Adipocyte (in vitro differentiated cells): ENCODE measurements around the gene RPL41.
A peak's percentile ranks its signal among the peaks of the same experiment; 100 is the strongest.
"Not testable (repeated sequence)": the region's sequence is repeated elsewhere in the genome, so short reads cannot be mapped to it uniquely, and the experiment has no call there.

ENCODE experiments used
- DNase-seq: peaks from one replicate; pipeline ENCODE4 v3.0.0-alpha.2; 2015; ENCODE audit warnings: low read depth
- H3K27me3 ChIP-seq: replicated peaks from 2 replicates; pipeline ENCODE4 v1.7.0; 2013; ENCODE audit warnings: mild to moderate bottlenecking, low read length, moderate library complexity; ENCODE audit not compliant: control insufficient read depth, insufficient read depth
- H3K36me3 ChIP-seq: 2 replicates; pipeline ENCODE4 v1.7.0; 2013; ENCODE audit warnings: low read length, mild to moderate bottlenecking, moderate library complexity; ENCODE audit not compliant: control insufficient read depth, insufficient read depth, severe bottlenecking
- H3K4me1 ChIP-seq: 2 replicates; pipeline ENCODE4 v1.7.0; 2013; ENCODE audit warnings: mild to moderate bottlenecking, low read length, moderate library complexity; ENCODE audit not compliant: control insufficient read depth, insufficient read depth
- H3K4me3 ChIP-seq: 2 replicates; pipeline ENCODE4 v1.7.0; 2013; ENCODE audit warnings: mild to moderate bottlenecking, low read length, moderate library complexity
- H3K9ac ChIP-seq: 2 replicates; pipeline ENCODE4 v1.7.0; 2013; ENCODE audit warnings: mild to moderate bottlenecking, low read length, moderate library complexity
- H3K9me3 ChIP-seq: 2 replicates; pipeline ENCODE4 v1.7.0; 2013; ENCODE audit warnings: mild to moderate bottlenecking, low read length, moderate library complexity; ENCODE audit not compliant: control insufficient read depth

Gene RPL41

DNA sequence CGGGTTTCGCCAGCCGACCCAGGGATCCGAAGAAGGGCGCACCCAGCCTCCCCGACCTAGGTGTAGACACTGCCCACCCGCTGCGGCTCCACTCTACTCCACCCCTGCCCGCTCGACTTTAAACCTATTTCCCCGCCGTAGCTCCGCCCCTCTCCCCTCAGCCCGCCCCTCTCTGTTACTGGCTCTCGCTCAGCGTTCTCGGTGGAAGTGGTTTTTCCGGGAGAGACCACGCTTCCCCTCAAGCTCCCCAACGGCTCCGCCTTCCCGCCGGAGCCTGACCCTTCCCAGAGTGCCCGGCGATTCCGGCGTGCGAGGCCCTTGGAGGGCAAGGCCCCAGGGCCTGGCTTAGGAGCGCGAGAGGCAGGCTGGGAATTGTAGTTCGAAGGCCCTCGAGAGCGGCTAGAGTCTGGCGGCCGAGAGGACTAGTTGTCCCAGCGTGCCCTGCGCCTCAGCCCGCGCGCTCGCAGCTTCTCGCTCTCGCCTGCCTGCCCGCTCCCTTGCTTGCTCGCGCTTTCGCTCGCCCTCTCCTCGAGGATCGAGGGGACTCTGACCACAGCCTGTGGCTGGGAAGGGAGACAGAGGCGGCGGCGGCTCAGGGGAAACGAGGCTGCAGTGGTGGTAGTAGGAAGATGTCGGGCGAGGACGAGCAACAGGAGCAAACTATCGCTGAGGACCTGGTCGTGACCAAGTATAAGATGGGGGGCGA lies 12.2 kb upstream of the RPL41 start, which contains the start of gene PA2G4:
Gene PA2G4, plus strand, starts transcription at position 451 of the 706 bp plus-strand sequence. Its CDS starts 179 bp downstream, at position 630.
- Histone ChIP-seq H3K36me3 (peaks cover 26% of the 10 kb centered on the region), H3K4me3 (peak within 1 kb of the TSS; percentile 97), H3K9me3 (no peaks in the 10 kb centered on the region), H3K4me1 (peaks cover 24% of the 10 kb centered on the region), H3K9ac (peak within 1 kb of the TSS; percentile 96), H3K27me3 (no peaks in the 10 kb centered on the region)
- DNase-seq, result peak; percentile 100

DNA sequence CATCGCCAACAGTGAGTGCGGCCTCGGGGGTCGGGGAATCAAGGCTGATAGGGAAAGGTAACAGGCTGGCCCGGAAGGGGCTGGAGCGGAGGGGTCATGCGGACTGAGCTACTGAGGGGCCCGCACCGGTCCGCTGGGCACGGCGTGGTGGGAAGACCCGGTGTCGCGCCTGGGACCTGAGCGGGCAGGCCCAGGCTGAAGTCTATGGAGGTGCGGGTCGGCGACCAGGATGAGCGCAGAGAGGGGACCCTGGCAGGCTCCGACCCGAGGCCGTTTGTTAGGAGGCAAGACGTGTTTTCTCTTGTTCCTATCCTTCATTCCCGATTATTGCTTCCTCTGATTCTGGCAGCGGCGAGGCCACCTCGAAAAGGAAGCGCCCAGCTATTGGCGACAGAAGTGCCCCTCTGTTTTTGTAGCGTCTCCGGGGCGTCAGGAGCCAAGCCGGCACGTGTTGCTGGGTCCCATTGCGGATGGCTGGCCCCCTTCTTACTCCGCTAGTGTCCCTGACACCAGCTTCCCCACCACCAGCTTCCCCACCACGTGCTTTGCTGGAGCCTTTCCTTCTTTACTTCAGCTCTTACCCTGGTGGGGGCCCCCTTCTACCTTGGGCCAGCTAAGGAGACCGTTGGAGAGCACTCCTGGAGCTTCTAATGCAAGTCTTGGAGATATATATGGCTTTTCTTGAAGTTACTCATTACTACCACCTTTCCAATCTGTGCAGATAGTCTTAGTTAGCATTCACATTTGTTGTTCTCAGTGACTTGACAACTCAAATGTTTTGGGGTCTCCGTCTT lies 11.4 kb upstream of the RPL41 start:
- Histone ChIP-seq H3K36me3 (peaks cover 33% of the 10 kb centered on the region), H3K4me1 (peaks cover 24% of the 10 kb centered on the region), H3K9ac (peak overlapping the region; percentile 96), H3K4me3 (peak overlapping the region; percentile 97), H3K9me3 (no peaks in the 10 kb centered on the region), H3K27me3 (no peaks in the 10 kb centered on the region)
- peak; percentile 52 for DNase-seq

DNA sequence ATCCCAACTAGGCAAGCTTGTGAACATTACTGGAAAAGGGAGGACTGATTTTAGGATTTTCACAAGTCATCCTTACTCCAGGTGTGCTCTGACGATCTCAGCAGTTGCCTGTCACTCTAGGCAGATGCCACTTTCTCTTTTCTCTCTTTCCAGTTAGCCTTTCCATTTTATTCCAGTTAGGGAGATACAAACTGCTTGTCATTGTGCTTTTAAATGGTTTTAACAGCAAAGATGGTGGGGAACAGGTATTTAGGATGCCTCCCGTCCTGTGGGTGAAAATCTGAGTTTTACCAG lies 10.9 kb upstream of the RPL41 start:
- DNase-seq, result no peak
- H3K9ac ChIP-seq, result peak overlapping the region; percentile 96
- H3K9me3 ChIP-seq, result no peaks in the 10 kb centered on the region
- peaks cover 24% of the 10 kb centered on the region for H3K4me1 ChIP-seq
- no peaks in the 10 kb centered on the region for H3K27me3 ChIP-seq
- peak overlapping the region; percentile 97 for H3K4me3 ChIP-seq
- peaks cover 39% of the 10 kb centered on the region for H3K36me3 ChIP-seq

DNA sequence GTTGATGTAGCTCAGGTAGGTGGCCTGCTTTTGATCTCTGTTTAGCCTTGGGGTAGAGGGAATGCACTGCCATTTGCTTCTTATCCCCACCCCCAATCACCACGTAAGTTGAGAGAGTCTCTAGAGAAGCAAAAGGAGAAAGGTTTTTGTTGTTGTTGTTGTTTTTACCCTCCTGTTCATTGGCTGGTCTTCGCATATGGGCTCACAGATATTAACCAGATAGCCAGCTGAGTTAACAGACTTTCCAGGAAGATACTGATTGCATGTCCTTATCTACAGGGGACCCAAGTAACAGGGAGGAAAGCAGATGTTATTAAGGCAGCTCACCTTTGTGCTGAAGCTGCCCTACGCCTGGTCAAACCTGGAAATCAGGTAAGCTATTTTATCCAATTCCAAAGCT lies 9.2 kb upstream of the RPL41 start:
- H3K9me3 ChIP-seq, result no peaks in the 10 kb centered on the region
- H3K27me3 ChIP-seq, result no peaks in the 10 kb centered on the region
- H3K36me3 ChIP-seq, result peaks cover 56% of the 10 kb centered on the region
- H3K9ac ChIP-seq, result peak overlapping the region; percentile 22
- peaks cover 24% of the 10 kb centered on the region for H3K4me1 ChIP-seq
- H3K4me3 ChIP-seq, result no peak overlapping the region
- no peak for DNase-seq

DNA sequence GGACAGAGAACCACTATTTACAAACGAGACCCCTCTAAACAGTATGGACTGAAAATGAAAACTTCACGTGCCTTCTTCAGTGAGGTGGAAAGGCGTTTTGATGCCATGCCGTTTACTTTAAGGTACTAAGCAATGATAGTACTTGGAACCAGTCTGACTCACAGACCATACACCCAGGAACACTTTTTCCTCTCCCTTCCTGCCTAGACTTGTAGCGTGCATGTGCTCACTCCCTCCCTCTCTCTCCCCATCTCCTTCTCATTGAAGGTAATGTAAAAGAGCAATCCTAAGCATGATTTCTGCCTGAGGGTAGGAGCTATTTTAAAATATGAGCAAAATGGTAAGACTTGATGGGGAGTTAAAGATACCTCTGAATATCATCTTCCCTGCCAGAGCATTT lies 5.9 kb upstream of the RPL41 start:
- peaks cover 12% of the 10 kb centered on the region for H3K4me1 ChIP-seq
- no peaks in the 10 kb centered on the region for H3K27me3 ChIP-seq
- H3K9ac ChIP-seq, result no peak overlapping the region
- H3K9me3 ChIP-seq, result no peaks in the 10 kb centered on the region
- peaks cover 72% of the 10 kb centered on the region for H3K36me3 ChIP-seq
- DNase-seq, result no peak
- no peak overlapping the region for H3K4me3 ChIP-seq

DNA sequence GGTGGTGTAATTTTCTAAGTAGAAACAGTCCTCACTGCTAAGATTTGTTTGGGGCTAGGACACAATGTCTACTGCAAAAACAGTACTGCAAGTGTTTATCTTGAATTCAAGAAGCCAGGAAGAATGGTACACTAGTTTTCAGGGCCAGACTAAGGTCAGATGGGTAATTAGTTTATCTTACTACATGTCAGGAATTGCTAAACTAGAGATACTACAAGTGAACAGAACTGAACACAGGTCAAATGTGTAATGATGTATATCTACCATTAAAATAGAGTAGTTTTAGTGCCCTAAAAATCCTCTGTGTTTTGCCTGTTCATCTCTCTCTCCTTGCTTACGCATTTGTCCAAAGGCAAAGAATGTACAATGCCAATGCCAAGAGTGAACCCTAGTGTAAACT lies 2.3 kb upstream of the RPL41 start:
- no peaks in the 10 kb centered on the region for H3K9me3 ChIP-seq
- H3K9ac ChIP-seq, result no peak overlapping the region
- H3K36me3 ChIP-seq, result peaks cover 51% of the 10 kb centered on the region
- H3K27me3 ChIP-seq, result no peaks in the 10 kb centered on the region
- DNase-seq, result no peak
- no peak overlapping the region for H3K4me3 ChIP-seq
- H3K4me1 ChIP-seq, result peaks cover 9% of the 10 kb centered on the region

DNA sequence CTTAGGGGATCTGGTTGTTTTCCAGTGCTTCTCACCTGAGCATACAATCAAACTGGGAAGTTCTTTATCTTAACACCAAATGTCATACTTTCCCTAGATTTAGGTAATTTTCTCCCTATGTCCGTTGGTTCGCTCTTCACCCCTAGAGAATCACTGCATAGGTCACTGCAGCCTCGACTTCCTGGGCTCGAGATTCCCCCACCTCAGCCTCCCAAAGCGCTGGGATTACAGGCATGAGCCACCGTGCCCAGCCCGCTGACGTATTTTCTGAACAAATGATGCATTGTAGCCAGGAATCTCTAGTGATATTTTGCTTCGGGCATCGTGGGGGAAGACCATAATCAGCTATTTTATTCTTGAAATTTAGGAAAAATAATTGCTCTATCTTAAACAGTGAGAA lies 1.1 kb upstream of the RPL41 start:
- Histone ChIP-seq H3K27me3 (no peaks in the 10 kb centered on the region), H3K9ac (peak overlapping the region; percentile 97), H3K9me3 (no peaks in the 10 kb centered on the region), H3K36me3 (peaks cover 41% of the 10 kb centered on the region), H3K4me1 (peaks cover 21% of the 10 kb centered on the region), H3K4me3 (peak overlapping the region; percentile 94)
- DNase-seq, result peak; percentile 57

DNA sequence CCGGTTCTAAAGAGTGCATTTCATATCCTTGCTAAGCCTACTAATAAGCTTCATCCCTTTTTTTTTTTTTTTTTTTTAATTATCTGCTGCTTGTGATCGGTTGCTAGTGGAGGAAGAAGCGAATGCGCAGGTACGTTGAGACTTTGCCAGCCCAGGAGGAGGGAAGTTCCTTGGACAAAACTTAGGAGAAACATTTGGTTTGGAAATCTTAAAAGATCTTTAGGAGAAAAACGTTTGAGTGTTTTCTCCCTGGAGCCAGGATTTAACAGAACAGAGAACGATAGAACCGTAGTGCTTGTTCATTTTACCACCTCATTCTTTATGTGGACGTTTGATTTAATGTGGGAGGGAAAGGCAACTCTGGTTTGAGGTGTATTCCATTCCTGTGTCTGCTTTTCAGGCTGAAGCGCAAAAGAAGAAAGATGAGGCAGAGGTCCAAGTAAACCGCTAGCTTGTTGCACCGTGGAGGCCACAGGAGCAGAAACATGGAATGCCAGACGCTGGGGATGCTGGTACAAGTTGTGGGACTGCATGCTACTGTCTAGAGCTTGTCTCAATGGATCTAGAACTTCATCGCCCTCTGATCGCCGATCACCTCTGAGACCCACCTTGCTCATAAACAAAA lies 761 bp downstream of the RPL41 start:
- H3K9me3 ChIP-seq, H3K27me3 ChIP-seq, DNase-seq: not testable (repeated sequence)
- peak overlapping the region; percentile 97 for H3K9ac ChIP-seq
- peaks cover 21% of the 10 kb centered on the region for H3K4me1 ChIP-seq
- H3K4me3 ChIP-seq, result peak overlapping the region; percentile 94
- peaks cover 38% of the 10 kb centered on the region for H3K36me3 ChIP-seq

DNA sequence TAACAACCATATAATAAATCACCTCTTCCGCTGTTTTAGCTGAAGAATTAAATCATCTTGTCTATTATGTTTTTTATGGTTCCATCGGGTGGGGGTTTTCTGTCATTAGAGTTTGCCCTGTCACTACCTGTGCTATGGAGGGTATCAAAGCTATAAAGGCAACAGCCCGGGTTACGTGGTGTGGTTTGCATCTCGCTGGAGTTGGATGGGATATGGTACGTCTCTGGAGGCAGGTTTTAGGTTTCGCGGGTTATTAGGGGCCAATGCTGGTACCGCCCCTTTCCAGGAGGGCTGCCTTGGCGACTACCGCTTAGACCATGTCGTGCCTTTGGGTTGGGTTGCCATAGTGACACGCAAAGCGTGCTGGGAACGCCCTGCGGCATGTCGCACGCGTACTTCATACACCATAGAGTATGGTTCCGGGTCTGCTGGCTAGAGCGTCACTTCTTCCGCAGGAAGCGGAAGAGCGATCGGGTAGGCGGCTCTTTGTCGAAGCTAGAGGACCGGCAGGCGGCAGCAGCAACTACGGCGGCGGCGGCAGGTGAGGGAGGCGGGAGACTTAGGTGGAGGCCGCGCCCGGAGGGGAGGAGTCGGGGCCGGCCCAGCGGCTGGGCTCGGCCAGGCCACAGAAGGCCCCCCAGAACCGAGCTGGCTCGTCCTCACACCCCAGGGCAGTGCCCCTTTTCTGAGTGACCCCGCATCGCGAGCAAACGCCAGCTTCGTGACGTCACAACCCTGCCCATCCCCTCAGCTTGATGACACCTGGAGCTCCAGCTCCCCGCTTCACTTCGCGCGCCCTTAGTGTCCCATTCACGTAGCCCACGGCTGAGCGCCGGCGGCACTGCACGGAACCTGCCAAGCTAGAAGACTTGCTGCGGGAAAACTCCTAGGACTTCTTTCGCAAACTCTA lies 1.6 kb downstream of the RPL41 start, which contains the start of gene ZC3H10:
Gene ZC3H10, plus strand, starts transcription at position 489 of the 910 bp plus-strand sequence. CDS start 2,297 bp downstream, outside the sequence.
- Histone ChIP-seq H3K4me3 (peak within 1 kb of the TSS; percentile 94), H3K27me3 (no peaks in the 10 kb centered on the region), H3K9ac (peak within 1 kb of the TSS; percentile 97), H3K4me1 (peaks cover 27% of the 10 kb centered on the region), H3K9me3 (no peaks in the 10 kb centered on the region), H3K36me3 (peaks cover 32% of the 10 kb centered on the region)
- peak; percentile 99 for DNase-seq

DNA sequence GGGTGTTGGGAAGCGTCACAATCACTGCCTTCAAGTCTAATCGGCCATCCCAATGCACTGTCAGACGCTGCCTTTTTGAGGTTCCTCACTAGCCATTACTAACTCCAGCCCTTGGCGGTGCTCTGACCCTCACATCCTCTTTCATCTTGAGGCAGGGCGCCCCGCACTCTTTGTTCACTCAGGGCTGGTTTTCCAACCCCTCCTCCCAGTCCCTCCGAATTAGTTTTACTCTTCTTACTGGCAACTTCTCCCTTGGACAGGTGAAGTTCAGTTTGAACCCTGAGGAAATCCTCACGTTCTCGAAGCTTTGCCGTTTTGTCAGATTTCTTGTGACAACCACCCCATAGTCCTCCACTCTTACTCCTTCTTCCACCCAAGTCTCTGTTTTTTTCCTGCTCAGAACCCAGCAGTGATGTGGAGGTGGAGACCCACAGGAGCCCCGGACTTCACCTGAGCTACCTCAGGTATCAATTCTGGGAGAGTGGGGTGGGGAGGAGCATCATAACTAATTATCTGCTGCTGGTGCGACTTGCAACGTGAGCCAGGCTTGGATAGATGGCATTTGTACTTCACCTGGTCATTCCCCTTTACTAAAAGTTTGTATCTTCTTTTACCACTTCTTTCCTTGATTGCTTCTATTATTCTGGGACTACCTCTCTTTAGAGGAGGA lies 2.4 kb downstream of the RPL41 start:
- DNase-seq, result no peak
- Histone ChIP-seq H3K4me1 (peaks cover 28% of the 10 kb centered on the region), H3K36me3 (peaks cover 24% of the 10 kb centered on the region), H3K9ac (peak overlapping the region; percentile 97), H3K9me3 (no peaks in the 10 kb centered on the region), H3K27me3 (no peaks in the 10 kb centered on the region), H3K4me3 (peak overlapping the region; percentile 94)
